ENCODE results near the gene SNRNP25.
"Not testable (repeated sequence)": the region's sequence is repeated elsewhere in the genome, so short reads cannot be mapped to it uniquely, and the experiment has no call there.

The SNRNP25 gene

GRCh38 chr16:53346-54236 lies at the start of gene SNRNP25, which contains the start of gene POLR3K:
TSS of gene SNRNP25 (plus strand) at chr16:53828. CDS start at chr16:54017, 189 bp downstream.
TSS of gene POLR3K (minus strand) at chr16:53608. CDS start at chr16:53586, 22 bp downstream.
- peak; percentile 89 for DNase-seq

GRCh38 chr16:9903-10665 lies 43.5 kb upstream of the SNRNP25 start:
- no peak for DNase-seq

- peak; percentile 28 for DNase-seq
These were observed 42.9 kb upstream of the SNRNP25 start for GRCh38 chr16:10772-11171.

GRCh38 chr16:17062-17765 lies 36.4 kb upstream of the SNRNP25 start:
- not testable (repeated sequence) for DNase-seq

- DNase-seq = not testable (repeated sequence)
These were observed 32.7 kb upstream of the SNRNP25 start for GRCh38 chr16:20886-21285.

GRCh38 chr16:24151-24550 lies 29.5 kb upstream of the SNRNP25 start:
- not testable (repeated sequence) for DNase-seq

GRCh38 chr16:25926-26348 lies 27.7 kb upstream of the SNRNP25 start:
- not testable (repeated sequence) for DNase-seq

- not testable (repeated sequence) for DNase-seq
These were observed 23.0 kb upstream of the SNRNP25 start for GRCh38 chr16:30627-31026.

- DNase-seq = not testable (repeated sequence)
These were observed 20.3 kb upstream of the SNRNP25 start for GRCh38 chr16:33154-33876.

GRCh38 chr16:33877-34647 lies 19.6 kb upstream of the SNRNP25 start:
- DNase-seq = no peak

GRCh38 chr16:34648-34987 lies 19.0 kb upstream of the SNRNP25 start:
- DNase-seq = no peak

- DNase-seq = no peak
These were observed 18.5 kb upstream of the SNRNP25 start for GRCh38 chr16:35011-35677.

GRCh38 chr16:35678-36305 lies 17.8 kb upstream of the SNRNP25 start:
- no peak for DNase-seq

- no peak for DNase-seq
These were observed 17.2 kb upstream of the SNRNP25 start for GRCh38 chr16:36336-36984.

- DNase-seq = no peak
These were observed 16.1 kb upstream of the SNRNP25 start for GRCh38 chr16:37511-37910.

GRCh38 chr16:38206-38605 lies 15.4 kb upstream of the SNRNP25 start:
- DNase-seq = not testable (repeated sequence)

- DNase-seq = no peak
These were observed 14.4 kb upstream of the SNRNP25 start for GRCh38 chr16:38941-39892.

GRCh38 chr16:41439-42068 lies 12.1 kb upstream of the SNRNP25 start:
- DNase-seq = no peak
